Choroid plexus epithelial cell (primary cell): Measurements from ENCODE around the gene METTL27.
"Not testable (repeated sequence)": the region's sequence is repeated elsewhere in the genome, so short reads cannot be mapped to it uniquely, and the experiment has no call there.

Experiments used
- DNase-seq: peaks from one replicate; pipeline ENCODE4 v3.0.0-alpha.2; 2010; ENCODE audit warnings: low read depth
- H3K4me3 ChIP-seq: 2 replicates; pipeline ENCODE4 v1.5.1; 2011; ENCODE audit warnings: low read depth, mild to moderate bottlenecking, control low read depth, low read length, moderate library complexity
- CTCF ChIP-seq: conservative IDR thresholded peaks from 2 replicates; pipeline ENCODE4 v1.5.1; 2011; ENCODE audit warnings: low read depth, mild to moderate bottlenecking, control low read depth, inconsistent platforms, low read length, moderate library complexity

METTL27 gene

GRCh38 chr7:73823257-73823656, 19.1 kb downstream of the METTL27 start:
- no peak overlapping the region for H3K4me3 ChIP-seq
- no peak for DNase-seq
- TF ChIP-seq CTCF = no peak

GRCh38 chr7:73822319-73823173, 19.8 kb downstream of the METTL27 start:
- no peak overlapping the region for H3K4me3 ChIP-seq
- peak; percentile 60 for DNase-seq
- TF ChIP-seq CTCF = no peak

DNA sequence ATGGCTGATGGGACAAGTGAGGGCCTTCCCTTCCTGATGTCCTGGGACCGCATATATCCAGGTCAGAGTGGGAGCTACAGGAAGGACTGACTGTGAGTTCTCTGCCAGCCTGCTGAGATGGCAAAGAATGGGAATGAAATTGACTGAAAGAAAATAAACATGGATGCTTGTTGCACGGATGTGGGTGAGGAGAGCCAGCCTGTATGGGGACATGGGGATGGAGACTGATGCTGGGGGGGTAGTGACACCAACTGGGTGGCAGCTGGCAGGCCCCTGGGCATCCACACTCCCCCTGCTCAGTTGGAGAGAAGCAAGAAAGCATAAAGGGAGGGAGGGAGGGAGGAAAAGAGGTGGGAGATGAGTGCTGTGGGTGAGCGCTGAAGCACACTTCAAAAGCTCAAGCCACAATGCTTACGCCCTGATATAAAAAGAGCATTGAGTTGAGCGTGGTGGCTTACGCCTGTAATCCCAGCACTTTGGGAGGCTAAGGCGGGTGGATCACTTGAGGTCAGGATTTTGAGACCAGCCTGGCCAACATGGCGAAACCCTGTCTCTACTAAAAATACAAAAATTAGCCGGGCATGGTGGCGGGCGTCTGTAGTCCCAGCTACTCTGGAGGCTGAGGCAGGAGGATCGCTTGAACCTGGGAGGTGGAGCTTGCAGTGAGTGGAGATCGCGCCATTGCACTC, 20.6 kb downstream of the METTL27 start:
- DNase-seq, H3K4me3 ChIP-seq: not testable (repeated sequence)

- no peak for DNase-seq
- no peak for TF ChIP-seq CTCF
- H3K4me3 ChIP-seq = no peak overlapping the region
Measured at GRCh38 chr7:73820013-73820412, 22.3 kb downstream of the METTL27 start.

- no peak for TF ChIP-seq CTCF
- no peak for DNase-seq
- no peak overlapping the region for H3K4me3 ChIP-seq
Measured at GRCh38 chr7:73817121-73817520, 25.2 kb downstream of the METTL27 start.

- H3K4me3 ChIP-seq = no peak overlapping the region
- DNase-seq = no peak
- no peak for TF ChIP-seq CTCF
Measured at GRCh38 chr7:73815436-73815835, 26.9 kb downstream of the METTL27 start.

- DNase-seq = no peak
- TF ChIP-seq CTCF = no peak
- H3K4me3 ChIP-seq = no peak overlapping the region
Measured at GRCh38 chr7:73812996-73813395, 29.3 kb downstream of the METTL27 start.
